K562 (cell line): ENCODE results near the gene AKNA. TPM values are rescaled to one million over a fixed set of nuclear protein-coding genes. Genes with fewer than 3 reads are reported as not detected.
A peak's percentile ranks its signal among the peaks of the same experiment; 100 is the strongest.

Experiments used
- ATAC-seq: fragments of 200-7000 bp; cut with Tn5 transposase; 3 replicates; pipeline ENCODE4 v1.9.1; 2020; ENCODE audit warnings: moderate library complexity
- BruUV-seq: library from RNA; stranded (reverse); fragments of 400-500 nt; replicated peaks from 2 replicates; lab custom pipeline; 2021; lab: Mats Ljungman, UMichigan
- CTCF ChIA-PET: fragments of 300-600 bp; formaldehyde crosslinking; extraction: SDS; loops from one replicate; lab custom pipeline; 2021; ENCODE audit warnings: low intra/inter-chr PET ratio; lab: Yijun Ruan, JAX
- POLR2A ChIA-PET: fragments of 300-600, 350-650 bp; sonication (Branson Sonifier 250); formaldehyde crosslinking; extraction: SDS; loops from one replicate; lab custom pipeline; 2021; ENCODE audit warnings: antibody characterized with exemption, inconsistent platforms; lab: Yijun Ruan, JAX
- DNase-seq, 4 experiments: peaks; one replicate each; pipeline versions ENCODE4 v3.0.0 to v3.0.0-alpha.2; 2011 to 2018; ENCODE audit warnings: low spot score in 3 of 4, mixed read lengths in 3 of 4; ENCODE audit errors: extremely low read depth in 1 of 4
- FAIRE-seq: peaks from 2 replicates; lab custom pipeline; 2011; peaks lifted over from hg19 to GRCh38; lab: Jason Lieb, UNC
- H2AFZ ChIP-seq: 2 replicates; pipeline ENCODE4 v1.6.0; 2011; ENCODE audit warnings: low read depth, low read length, control low read depth, inconsistent platforms
- H3K27ac ChIP-seq: fragments of 200-600 bp; 3 replicates; pipeline ENCODE4 v1.8.0; 2011; ENCODE audit warnings: low read depth, mild to moderate bottlenecking, control low read depth, inconsistent platforms, low read length, moderate library complexity, mixed read lengths; ENCODE audit errors: extremely low read depth
- H3K27me3 ChIP-seq, 2 experiments: fragments of 300-600 bp in 1 of 2; 2 replicates in 1 of 2; 3 replicates in 1 of 2; pipeline versions ENCODE4 v1.6.0 to v1.8.0; 2011; ENCODE audit warnings: inconsistent platforms in 2 of 2, low read length in 2 of 2, mild to moderate bottlenecking in 1 of 2, mixed read lengths in 1 of 2, moderate library complexity in 1 of 2; ENCODE audit not compliant: control insufficient read depth in 2 of 2, insufficient read depth in 2 of 2
- H3K36me3 ChIP-seq: fragments of 300-600 bp; 3 replicates; pipeline ENCODE4 v1.8.0; 2011; ENCODE audit warnings: mild to moderate bottlenecking, low read length, inconsistent platforms; ENCODE audit not compliant: control insufficient read depth, insufficient read depth
- H3K4me1 ChIP-seq, 2 experiments: fragments of 200-600 bp in 1 of 2; replicated peaks in 1 of 2; 2 replicates in 1 of 2; 3 replicates in 1 of 2; pipeline versions ENCODE4 v1.5.1 to v1.8.0; 2011; ENCODE audit warnings: inconsistent platforms in 2 of 2, low read length in 2 of 2, mild to moderate bottlenecking in 1 of 2, mixed read lengths in 1 of 2, moderate library complexity in 1 of 2; ENCODE audit not compliant: control insufficient read depth in 2 of 2, insufficient read depth in 2 of 2
- H3K4me2 ChIP-seq: 2 replicates; pipeline ENCODE4 v1.6.1; 2011; ENCODE audit warnings: low read length, control low read depth, inconsistent platforms, mixed read lengths; ENCODE audit not compliant: insufficient read depth
- H3K4me3 ChIP-seq: fragments of 200-600 bp; sonication (generic), shearing (Covaris generic); 2 replicates; pipeline ENCODE4 v1.5.1; 2016; ENCODE audit warnings: control low read depth, inconsistent platforms
- H3K79me2 ChIP-seq: fragments of 200-600 bp; 3 replicates; pipeline ENCODE4 v1.8.0; 2011; ENCODE audit warnings: low read length, inconsistent platforms; ENCODE audit not compliant: control insufficient read depth, insufficient read depth
- H3K9ac ChIP-seq, 2 experiments: 2 replicates each; pipeline versions ENCODE4 v1.6.0 to v1.6.1; 2011; ENCODE audit warnings: low read depth in 2 of 2, low read length in 2 of 2, control low read depth in 1 of 2, inconsistent platforms in 1 of 2, mild to moderate bottlenecking in 1 of 2, mixed read lengths in 1 of 2; ENCODE audit not compliant: insufficient read depth in 1 of 2
- H3K9me1 ChIP-seq: one replicate; pipeline ENCODE4 v1.6.0; 2011; ENCODE audit warnings: inconsistent platforms, mild to moderate bottlenecking, low read length, moderate library complexity; ENCODE audit not compliant: control insufficient read depth, insufficient read depth
- H3K9me3 ChIP-seq: replicated peaks from 2 replicates; pipeline ENCODE4 v1.5.1; 2011; ENCODE audit warnings: low read depth, low read length, inconsistent platforms; ENCODE audit not compliant: control insufficient read depth, insufficient read depth
- H4K20me1 ChIP-seq: replicated peaks from 2 replicates; pipeline ENCODE4 v1.6.1; 2011; ENCODE audit warnings: low read length, inconsistent platforms, mixed read lengths; ENCODE audit not compliant: control insufficient read depth, insufficient read depth
- ARID3B ChIP-seq: fragments of 250-450 bp; sonication (Bioruptor Pico); IDR thresholded peaks from 2 replicates; pipeline ENCODE4 v1.4.0; 2020; ENCODE audit warnings: borderline replicate concordance
- CEBPB ChIP-seq: fragments of 450-650 bp; IDR thresholded peaks from 2 replicates; pipeline ENCODE4 v1.6.1; 2016; ENCODE audit warnings: missing genetic modification characterization, missing compliant biosample characterization
- CEBPG ChIP-seq, 3 experiments: fragments of 200-800 bp in 1 of 3; sonication (Bioruptor generic) in 1 of 3; sonication (generic) in 1 of 3; formaldehyde crosslinking in 1 of 3; IDR thresholded peaks in 2 of 3; conservative IDR thresholded peaks in 1 of 3; 2 replicates each; pipeline versions ENCODE4 v1.6.1 to v1.8.0; 2016 to 2022; ENCODE audit warnings: missing compliant biosample characterization in 2 of 3, missing genetic modification characterization in 2 of 3, mild to moderate bottlenecking in 1 of 3, missing genetic modification reagents in 1 of 3
- GTF2F1 ChIP-seq: IDR thresholded peaks from 2 replicates; pipeline ENCODE4 v1.6.1; 2011; ENCODE audit warnings: low read depth, low read length, improper control_type of control experiment
- HOMEZ ChIP-seq: fragments of 250-450 bp; sonication (Bioruptor Pico); IDR thresholded peaks from 2 replicates; pipeline ENCODE4 v1.4.0; 2020; ENCODE audit warnings: mild to moderate bottlenecking, moderate library complexity
- RBM25 ChIP-seq: fragments of 200-400 bp; formaldehyde crosslinking; IDR thresholded peaks from 2 replicates; pipeline ENCODE4 v1.6.1; 2018; ENCODE audit warnings: low read length, low read depth, moderate library complexity; ENCODE audit not compliant: severe bottlenecking
- TAL1 ChIP-seq: fragments of 450-650 bp; IDR thresholded peaks from 2 replicates; pipeline ENCODE4 v1.6.1; 2016; ENCODE audit warnings: mild to moderate bottlenecking
- THRAP3 ChIP-seq: fragments of 450-650 bp; IDR thresholded peaks from 2 replicates; pipeline ENCODE4 v1.6.1; 2016; ENCODE audit warnings: mild to moderate bottlenecking, inconsistent platforms, borderline replicate concordance
- ZNF146 ChIP-seq: IDR thresholded peaks from one replicate; pipeline ENCODE4 v1.6.1; 2018; ENCODE audit warnings: missing compliant biosample characterization; ENCODE audit not compliant: unreplicated experiment
- WGBS: fragments of 100-300 bp; shearing (Covaris generic); methylation state at CpG from one replicate; pipeline ENCODE4 v1.1.6; 2016; ENCODE audit warnings: low coverage, mixed read lengths; ENCODE audit not compliant: insufficient coverage; ENCODE audit errors: missing lambda C conversion rate; 5-methylcytosine and 5-hydroxymethylcytosine counted together
- in situ Hi-C: fragments of 300-500 bp; cut with MboI; formaldehyde crosslinking; loops from 4 replicates; pipeline ENCODE4 v1.15.0; 2018; ENCODE audit warnings: inconsistent platforms, mixed read lengths
- intact Hi-C: fragments of 100-400 bp; cut with micrococcal nuclease; formaldehyde crosslinking; loops from 2 replicates; pipeline ENCODE4 v1.14.2; 2022
- polyA plus RNA-seq, 8 experiments: library from polyadenylated mRNA; depleted of rRNA in 4 of 8; stranded (reverse) in 5 of 8; unstranded in 3 of 8; fragments of >200 nt; fragmentation: Nextera tagmentation in 2 of 8; fragmentation: Illumina TruSeq in 1 of 8; extraction: Ambion mirVana in 2 of 8; extraction: Trizol in 1 of 8; gene quantifications; 2 replicates each; pipeline versions ENCODE4 v1.2.1 to v1.2.3, GENCODE V29; 2011 to 2014; ENCODE audit warnings: inconsistent platforms in 1 of 8, missing spikeins in 1 of 8
- total RNA-seq, 7 experiments: library from RNA; depleted of rRNA in 6 of 7; stranded (reverse); fragments of >200 nt in 6 of 7; fragmentation: Illumina TruSeq in 2 of 7; extraction: Trizol in 2 of 7; gene quantifications; 2 replicates each; pipeline versions ENCODE4 v1.2.1 to v1.2.3, GENCODE V29; 2011 to 2021; ENCODE audit warnings: low replicate concordance in 1 of 7
- TF ChIP-seq, protein P1 (sequence below): fragments of 250-450 bp; sonication (Bioruptor Pico); IDR thresholded peaks from 2 replicates; pipeline ENCODE4 v1.5.0; 2020; ENCODE audit warnings: mild to moderate bottlenecking, borderline replicate concordance
- TF ChIP-seq, protein P2 (sequence below): fragments of 450-650 bp; IDR thresholded peaks from 2 replicates; pipeline ENCODE4 v1.6.1; 2016; ENCODE audit warnings: missing biosample characterization, missing genetic modification characterization

The AKNA gene
- total and polyA plus RNA-seq, 9 of the 15 experiments (the other 6 are each of a cell fraction or from before 2014, with no cell fraction given) = 0.29 to 20.5 (median 3.9) TPM

DNA sequence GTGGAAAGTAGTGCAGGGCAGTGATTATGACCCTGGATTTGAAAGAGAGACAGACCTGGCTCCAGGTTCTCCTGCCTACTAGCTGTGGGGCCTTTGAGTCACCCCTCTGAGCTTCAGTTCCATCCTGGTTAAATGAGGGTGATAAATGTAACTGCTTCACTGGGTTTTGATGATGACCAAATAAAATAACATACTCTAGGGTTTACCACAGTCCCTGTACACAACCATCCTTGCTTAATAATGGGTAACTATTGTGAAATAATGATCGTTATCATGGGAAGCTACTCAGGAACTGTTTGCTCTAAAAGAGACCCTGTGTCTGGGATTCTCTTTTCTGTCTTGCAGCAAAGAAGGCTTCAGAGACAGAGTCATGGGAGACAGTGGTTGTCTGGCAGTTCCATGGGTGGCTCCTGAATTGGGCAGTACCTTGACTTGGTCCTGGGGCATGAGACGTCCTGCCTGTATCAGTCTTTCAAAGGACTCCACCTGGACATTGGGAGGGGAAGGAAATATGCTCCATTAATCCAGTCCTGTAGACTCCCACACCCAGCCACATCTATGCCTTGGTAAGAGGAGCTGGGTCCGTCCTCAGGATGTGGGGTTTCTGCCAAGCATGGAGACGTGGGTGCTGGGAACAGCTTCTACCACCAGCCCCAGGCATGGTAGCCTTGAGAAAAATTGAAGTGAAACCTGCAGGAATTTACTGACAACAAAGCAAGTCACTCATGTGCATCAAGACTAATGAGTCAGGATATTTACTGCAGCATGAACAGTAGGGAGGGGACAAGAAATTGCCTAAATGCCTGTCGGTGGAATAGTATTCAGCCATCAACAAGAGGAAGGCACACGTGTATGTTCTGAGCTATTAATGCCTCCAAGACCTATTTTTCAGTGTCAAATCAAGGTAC, 23.4 kb downstream of the AKNA start:
- peaks cover 14% of the 10 kb centered on the region; the same call in 2 of the 3 replicates for H3K36me3 ChIP-seq
- intact Hi-C loops (no loop called here), in situ Hi-C loops (no loop called here)
- H3K9me1 ChIP-seq = no peaks in the 10 kb centered on the region
- H3K4me2 ChIP-seq = no peak overlapping the region
- H2AFZ ChIP-seq = no peak overlapping the region
- TF ChIP-seq, protein P1, sequence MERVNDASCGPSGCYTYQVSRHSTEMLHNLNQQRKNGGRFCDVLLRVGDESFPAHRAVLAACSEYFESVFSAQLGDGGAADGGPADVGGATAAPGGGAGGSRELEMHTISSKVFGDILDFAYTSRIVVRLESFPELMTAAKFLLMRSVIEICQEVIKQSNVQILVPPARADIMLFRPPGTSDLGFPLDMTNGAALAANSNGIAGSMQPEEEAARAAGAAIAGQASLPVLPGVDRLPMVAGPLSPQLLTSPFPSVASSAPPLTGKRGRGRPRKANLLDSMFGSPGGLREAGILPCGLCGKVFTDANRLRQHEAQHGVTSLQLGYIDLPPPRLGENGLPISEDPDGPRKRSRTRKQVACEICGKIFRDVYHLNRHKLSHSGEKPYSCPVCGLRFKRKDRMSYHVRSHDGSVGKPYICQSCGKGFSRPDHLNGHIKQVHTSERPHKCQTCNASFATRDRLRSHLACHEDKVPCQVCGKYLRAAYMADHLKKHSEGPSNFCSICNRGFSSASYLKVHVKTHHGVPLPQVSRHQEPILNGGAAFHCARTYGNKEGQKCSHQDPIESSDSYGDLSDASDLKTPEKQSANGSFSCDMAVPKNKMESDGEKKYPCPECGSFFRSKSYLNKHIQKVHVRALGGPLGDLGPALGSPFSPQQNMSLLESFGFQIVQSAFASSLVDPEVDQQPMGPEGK = no peak
- TF ChIP-seq THRAP3 (no peak), CEBPB (tag) (peak; percentile 97), RBM25 (peak; percentile 39), TAL1 (no peak), ARID3B (no peak), ZNF146 (CRISPR knock-in tag) (peak; percentile 90), CEBPG (CRISPR knock-in tag; IDR thresholded peaks at IDR 0.05) (peak; percentile 74), CEBPG (tag; conservative IDR thresholded peaks at IDR 0.05 in 1 of 2, IDR thresholded peaks at IDR 0.05 in 1 of 2) (peak; percentile 88 to 97), HOMEZ (CRISPR knock-in tag) (no peak), GTF2F1 (no peak)
- TF ChIP-seq, protein P2, sequence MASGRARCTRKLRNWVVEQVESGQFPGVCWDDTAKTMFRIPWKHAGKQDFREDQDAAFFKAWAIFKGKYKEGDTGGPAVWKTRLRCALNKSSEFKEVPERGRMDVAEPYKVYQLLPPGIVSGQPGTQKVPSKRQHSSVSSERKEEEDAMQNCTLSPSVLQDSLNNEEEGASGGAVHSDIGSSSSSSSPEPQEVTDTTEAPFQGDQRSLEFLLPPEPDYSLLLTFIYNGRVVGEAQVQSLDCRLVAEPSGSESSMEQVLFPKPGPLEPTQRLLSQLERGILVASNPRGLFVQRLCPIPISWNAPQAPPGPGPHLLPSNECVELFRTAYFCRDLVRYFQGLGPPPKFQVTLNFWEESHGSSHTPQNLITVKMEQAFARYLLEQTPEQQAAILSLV (tag) = peak; percentile 68
- H3K9me3 ChIP-seq = no peaks in the 10 kb centered on the region
- H4K20me1 ChIP-seq = no peaks in the 10 kb centered on the region
- ChIA-PET POLR2A (interaction anchor here (0.6 to 2.3 kb wide), 4 partner anchors 10 to 115 kb away, joined by 3 to 9 read pairs (median 4); no protein-coding TSS in a partner anchor), CTCF (no interaction called here)
- ATAC-seq (no peak), FAIRE-seq (no peak), DNase-seq (no peak)
- no peaks in the 10 kb centered on the region for H3K79me2 ChIP-seq
- H3K4me3 ChIP-seq = no peak overlapping the region
- H3K9ac ChIP-seq = no peak overlapping the region
- H3K27ac ChIP-seq = no peak overlapping the region
- 63% methylated on average over 6 of the region's 6 CpGs for WGBS
- no peaks in the 10 kb centered on the region for H3K27me3 ChIP-seq
- peaks cover 0 to 3% of the 10 kb centered on the region in 2 experiments; a peak in 1 of 5 replicates for H3K4me1 ChIP-seq
- BruUV-seq = no TSS peak
